K562 (cell line): Measurements from ENCODE around the gene MN1. TPM values are rescaled to one million over a fixed set of nuclear protein-coding genes. Genes with fewer than 3 reads are reported as not detected.

Source experiments
- FOSL1 ChIP-seq: fragments of 200-800 bp; sonication (Bioruptor generic); conservative IDR thresholded peaks from 2 replicates; pipeline ENCODE4 v1.6.1; 2016; ENCODE audit warnings: missing genetic modification characterization, missing compliant biosample characterization
- FOXK2 ChIP-seq, 2 experiments: fragments of 450-650 bp; IDR thresholded peaks in 1 of 2; conservative IDR thresholded peaks in 1 of 2; 2 replicates each; pipeline ENCODE4 v1.6.1; 2016; ENCODE audit warnings: low read depth in 2 of 2, mild to moderate bottlenecking in 1 of 2
- MCM3 ChIP-seq: fragments of 450-650 bp; IDR thresholded peaks from 2 replicates; pipeline ENCODE4 v1.6.1; 2016
- RBM15 ChIP-seq: fragments of 200-400 bp; formaldehyde crosslinking; IDR thresholded peaks from 2 replicates; pipeline ENCODE4 v1.6.1; 2018; ENCODE audit warnings: mild to moderate bottlenecking, low read length, moderate library complexity; ENCODE audit not compliant: insufficient read depth
- TAF15 ChIP-seq: fragments of 200-400 bp; formaldehyde crosslinking; IDR thresholded peaks from 2 replicates; pipeline ENCODE4 v1.6.1; 2017; ENCODE audit warnings: mild to moderate bottlenecking, low read depth, low read length, moderate library complexity
- TCFL5 ChIP-seq: fragments of 250-450 bp; sonication (Bioruptor Pico); conservative IDR thresholded peaks from 2 replicates; pipeline ENCODE4 v1.6.1; 2021; ENCODE audit warnings: mild to moderate bottlenecking, moderate library complexity, matching md5 sums
- ZBTB1 ChIP-seq: sonication (generic); formaldehyde crosslinking; IDR thresholded peaks from 2 replicates; pipeline ENCODE4 v1.8.1; 2023; ENCODE audit warnings: missing genetic modification reagents, low read depth, mild to moderate bottlenecking, borderline replicate concordance
- ZNF174 ChIP-seq: fragments of 250-450 bp; sonication (Bioruptor Pico); IDR thresholded peaks from 2 replicates; pipeline ENCODE4 v1.4.0; 2020; ENCODE audit warnings: mild to moderate bottlenecking
- ZNF274 ChIP-seq: IDR thresholded peaks from 2 replicates; pipeline ENCODE4 v1.6.1; 2011; ENCODE audit warnings: low read depth, mild to moderate bottlenecking, low read length, moderate library complexity, borderline replicate concordance
- ZNF589 ChIP-seq: fragments of 200-800 bp; sonication (Bioruptor generic); IDR thresholded peaks from 2 replicates; pipeline ENCODE4 v1.6.1; 2016; ENCODE audit warnings: low read depth, missing genetic modification characterization, missing compliant biosample characterization
- polyA plus RNA-seq, 8 experiments: library from polyadenylated mRNA; depleted of rRNA in 4 of 8; stranded (reverse) in 5 of 8; unstranded in 3 of 8; fragments of >200 nt; fragmentation: Nextera tagmentation in 2 of 8; fragmentation: Illumina TruSeq in 1 of 8; extraction: Ambion mirVana in 2 of 8; extraction: Trizol in 1 of 8; gene quantifications; 2 replicates each; pipeline versions ENCODE4 v1.2.1 to v1.2.3, GENCODE V29; 2011 to 2014; ENCODE audit warnings: inconsistent platforms in 1 of 8, missing spikeins in 1 of 8
- total RNA-seq, 7 experiments: library from RNA; depleted of rRNA in 6 of 7; stranded (reverse); fragments of >200 nt in 6 of 7; fragmentation: Illumina TruSeq in 2 of 7; extraction: Trizol in 2 of 7; gene quantifications; 2 replicates each; pipeline versions ENCODE4 v1.2.1 to v1.2.3, GENCODE V29; 2011 to 2021; ENCODE audit warnings: low replicate concordance in 1 of 7
- TF ChIP-seq, protein P1 (sequence below), 2 experiments: fragments of 450-650 bp; IDR thresholded peaks; 2 replicates each; pipeline ENCODE4 v1.6.1; 2016; ENCODE audit warnings: mild to moderate bottlenecking in 2 of 2, borderline replicate concordance in 1 of 2, low read depth in 1 of 2, moderate library complexity in 1 of 2
- TF ChIP-seq, protein P2 (sequence below): fragments of 450-650 bp; IDR thresholded peaks from 2 replicates; pipeline ENCODE4 v1.6.1; 2018; ENCODE audit not compliant: partially characterized antibody

The MN1 gene
- total and polyA plus RNA-seq, 9 of the 15 experiments (the other 6 are each of a cell fraction or from before 2014, with no cell fraction given) = under 0.01 to 0.05 (median 0.03) TPM; not detected in 5

GRCh38 chr22:27719036-27719347 is 82.6 kb downstream of the MN1 start (continued):
- TF ChIP-seq, protein P1, sequence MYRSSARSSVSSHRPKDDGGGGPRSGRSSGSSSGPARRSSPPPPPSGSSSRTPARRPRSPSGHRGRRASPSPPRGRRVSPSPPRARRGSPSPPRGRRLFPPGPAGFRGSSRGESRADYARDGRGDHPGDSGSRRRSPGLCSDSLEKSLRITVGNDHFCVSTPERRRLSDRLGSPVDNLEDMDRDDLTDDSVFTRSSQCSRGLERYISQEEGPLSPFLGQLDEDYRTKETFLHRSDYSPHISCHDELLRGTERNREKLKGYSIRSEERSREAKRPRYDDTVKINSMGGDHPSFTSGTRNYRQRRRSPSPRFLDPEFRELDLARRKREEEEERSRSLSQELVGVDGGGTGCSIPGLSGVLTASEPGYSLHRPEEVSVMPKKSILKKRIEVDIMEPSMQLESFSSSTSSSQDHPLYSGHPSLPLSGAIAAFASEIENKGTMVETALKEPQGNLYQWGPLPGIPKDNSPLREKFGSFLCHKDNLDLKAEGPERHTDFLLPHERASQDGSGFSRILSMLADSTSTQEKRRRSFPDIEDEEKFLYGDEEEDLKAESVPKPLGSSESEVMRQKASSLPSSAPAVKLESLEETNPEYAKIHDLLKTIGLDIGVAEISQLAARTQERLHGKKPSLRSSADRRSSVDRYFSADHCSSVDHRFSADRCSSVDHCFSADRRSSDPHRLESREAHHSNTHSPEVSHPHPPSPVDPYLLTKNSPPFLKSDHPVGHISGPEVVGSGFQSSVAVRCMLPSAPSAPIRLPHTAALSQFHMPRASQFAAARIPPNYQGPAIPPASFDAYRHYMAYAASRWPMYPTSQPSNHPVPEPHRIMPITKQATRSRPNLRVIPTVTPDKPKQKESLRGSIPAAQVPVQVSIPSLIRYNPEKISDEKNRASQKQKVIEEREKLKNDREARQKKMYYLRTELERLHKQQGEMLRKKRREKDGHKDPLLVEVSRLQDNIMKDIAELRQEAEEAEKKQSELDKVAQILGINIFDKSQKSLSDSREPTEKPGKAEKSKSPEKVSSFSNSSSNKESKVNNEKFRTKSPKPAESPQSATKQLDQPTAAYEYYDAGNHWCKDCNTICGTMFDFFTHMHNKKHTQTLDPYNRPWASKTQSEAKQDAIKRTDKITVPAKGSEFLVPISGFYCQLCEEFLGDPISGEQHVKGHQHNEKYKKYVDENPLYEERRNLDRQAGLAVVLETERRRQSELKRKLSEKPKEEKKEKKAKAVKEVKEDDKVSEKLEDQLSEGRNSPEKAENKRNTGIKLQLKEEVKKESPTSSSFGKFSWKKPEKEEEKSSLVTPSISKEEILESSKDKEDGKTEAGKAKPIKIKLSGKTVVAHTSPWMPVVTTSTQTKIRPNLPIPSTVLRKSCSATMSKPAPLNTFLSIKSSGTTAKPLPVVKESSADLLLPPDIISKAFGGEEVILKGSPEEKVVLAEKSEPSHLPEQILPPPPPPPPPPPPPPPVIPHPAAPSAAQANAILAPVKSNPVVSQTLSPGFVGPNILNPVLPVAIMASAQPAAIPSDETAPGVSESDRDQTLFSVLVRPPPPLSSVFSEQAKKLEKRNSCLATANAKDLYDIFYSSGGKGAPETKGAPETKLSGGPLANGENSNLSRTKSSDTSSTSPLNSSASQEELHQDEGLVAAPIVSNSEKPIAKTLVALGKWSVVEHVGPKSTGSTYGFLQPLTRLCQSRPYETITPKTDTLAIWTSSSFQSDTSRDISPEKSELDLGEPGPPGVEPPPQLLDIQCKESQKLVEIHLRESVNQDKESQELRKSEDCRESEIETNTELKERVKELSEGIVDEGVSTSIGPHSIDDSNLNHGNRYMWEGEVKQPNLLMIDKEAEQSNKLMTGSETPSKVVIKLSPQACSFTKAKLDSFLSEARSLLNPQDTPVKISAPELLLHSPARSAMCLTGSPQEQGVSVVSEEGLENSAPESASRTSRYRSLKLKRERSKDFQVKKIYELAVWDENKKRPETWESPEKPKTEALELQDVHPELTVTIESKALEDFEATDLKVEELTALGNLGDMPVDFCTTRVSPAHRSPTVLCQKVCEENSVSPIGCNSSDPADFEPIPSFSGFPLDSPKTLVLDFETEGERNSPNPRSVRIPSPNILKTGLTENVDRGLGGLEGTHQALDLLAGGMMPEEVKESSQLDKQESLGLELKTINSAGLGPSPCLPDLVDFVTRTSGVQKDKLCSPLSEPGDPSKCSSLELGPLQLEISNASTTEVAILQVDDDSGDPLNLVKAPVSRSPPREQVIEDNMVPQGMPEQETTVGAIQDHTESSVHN (IDR thresholded peaks at IDR 0.05; ENCODE audit: borderline replicate concordance in 1 of 2, low read depth in 1 of 2) = no peak
- no peak for TF ChIP-seq FOSL1
- TF ChIP-seq ZNF174 (CRISPR knock-in tag) = no peak
- no peak for TF ChIP-seq RBM15
- TF ChIP-seq ZNF589 (CRISPR knock-in tag) = no peak
- TF ChIP-seq TAF15 = no peak
- no peak for TF ChIP-seq TCFL5 (CRISPR knock-in tag)
- TF ChIP-seq FOXK2 (conservative IDR thresholded peaks at IDR 0.05 in 1 of 2, IDR thresholded peaks at IDR 0.05 in 1 of 2; ENCODE audit: low read depth in 2 of 2) = no peak
- TF ChIP-seq, protein P2, sequence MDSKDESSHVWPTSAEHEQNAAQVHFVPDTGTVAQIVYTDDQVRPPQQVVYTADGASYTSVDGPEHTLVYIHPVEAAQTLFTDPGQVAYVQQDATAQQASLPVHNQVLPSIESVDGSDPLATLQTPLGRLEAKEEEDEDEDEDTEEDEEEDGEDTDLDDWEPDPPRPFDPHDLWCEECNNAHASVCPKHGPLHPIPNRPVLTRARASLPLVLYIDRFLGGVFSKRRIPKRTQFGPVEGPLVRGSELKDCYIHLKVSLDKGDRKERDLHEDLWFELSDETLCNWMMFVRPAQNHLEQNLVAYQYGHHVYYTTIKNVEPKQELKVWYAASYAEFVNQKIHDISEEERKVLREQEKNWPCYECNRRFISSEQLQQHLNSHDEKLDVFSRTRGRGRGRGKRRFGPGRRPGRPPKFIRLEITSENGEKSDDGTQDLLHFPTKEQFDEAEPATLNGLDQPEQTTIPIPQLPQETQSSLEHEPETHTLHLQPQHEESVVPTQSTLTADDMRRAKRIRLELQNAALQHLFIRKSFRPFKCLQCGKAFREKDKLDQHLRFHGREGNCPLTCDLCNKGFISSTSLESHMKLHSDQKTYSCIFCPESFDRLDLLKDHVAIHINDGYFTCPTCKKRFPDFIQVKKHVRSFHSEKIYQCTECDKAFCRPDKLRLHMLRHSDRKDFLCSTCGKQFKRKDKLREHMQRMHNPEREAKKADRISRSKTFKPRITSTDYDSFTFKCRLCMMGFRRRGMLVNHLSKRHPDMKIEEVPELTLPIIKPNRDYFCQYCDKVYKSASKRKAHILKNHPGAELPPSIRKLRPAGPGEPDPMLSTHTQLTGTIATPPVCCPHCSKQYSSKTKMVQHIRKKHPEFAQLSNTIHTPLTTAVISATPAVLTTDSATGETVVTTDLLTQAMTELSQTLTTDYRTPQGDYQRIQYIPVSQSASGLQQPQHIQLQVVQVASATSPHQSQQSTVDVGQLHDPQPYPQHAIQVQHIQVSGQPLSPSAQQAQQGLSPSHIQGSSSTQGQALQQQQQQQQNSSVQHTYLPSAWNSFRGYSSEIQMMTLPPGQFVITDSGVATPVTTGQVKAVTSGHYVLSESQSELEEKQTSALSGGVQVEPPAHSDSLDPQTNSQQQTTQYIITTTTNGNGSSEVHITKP = no peak
- TF ChIP-seq MCM3 = no peak
- TF ChIP-seq ZNF274 = no peak
- no peak for TF ChIP-seq ZBTB1 (CRISPR knock-in tag)
